Brain microvascular endothelial cell (primary cell): ENCODE results near the gene TBC1D30.
A peak's percentile ranks its signal among the peaks of the same experiment; 100 is the strongest.

ENCODE experiments used
- DNase-seq: peaks from one replicate; pipeline ENCODE4 v3.0.0-alpha.2; 2020
- H3K27ac ChIP-seq: fragments of 250-450 bp; sonication (Bioruptor Pico); 2 replicates; pipeline ENCODE4 v1.5.1; 2020; ENCODE audit warnings: mild to moderate bottlenecking, moderate library complexity
- H3K27me3 ChIP-seq: fragments of 250-450 bp; sonication (Bioruptor Pico); replicated peaks from 2 replicates; pipeline ENCODE4 v1.5.1; 2020; ENCODE audit warnings: mild to moderate bottlenecking
- H3K36me3 ChIP-seq: fragments of 250-450 bp; sonication (Bioruptor Pico); replicated peaks from 2 replicates; pipeline ENCODE4 v1.5.1; 2020; ENCODE audit warnings: mild to moderate bottlenecking
- H3K4me3 ChIP-seq: 2 replicates; pipeline ENCODE4 v1.5.1; 2011; ENCODE audit warnings: low read depth, mild to moderate bottlenecking, control low read depth, low read length, moderate library complexity
- in situ Hi-C: cut with HindIII; loops from 2 replicates; pipeline ENCODE4 v1.10.0; 2017; ENCODE audit warnings: low sequenced_read_pairs, low pct_ligation_motif_present
- TF ChIP-seq, protein P1 (sequence below): IDR thresholded peaks from 2 replicates; pipeline ENCODE4 v1.5.1; 2011; ENCODE audit warnings: low read depth, mild to moderate bottlenecking, moderate library complexity, low read length, control low read depth, inconsistent platforms; ENCODE audit errors: missing control alignments

The TBC1D30 gene

GRCh38 chr12:64792128-64792527 is 32.3 kb upstream of the TBC1D30 start:
- H3K36me3 ChIP-seq, result no peaks in the 10 kb centered on the region
- peaks cover 10% of the 10 kb centered on the region for H3K27me3 ChIP-seq
- no peak overlapping the region for H3K27ac ChIP-seq
- TF ChIP-seq, protein P1, sequence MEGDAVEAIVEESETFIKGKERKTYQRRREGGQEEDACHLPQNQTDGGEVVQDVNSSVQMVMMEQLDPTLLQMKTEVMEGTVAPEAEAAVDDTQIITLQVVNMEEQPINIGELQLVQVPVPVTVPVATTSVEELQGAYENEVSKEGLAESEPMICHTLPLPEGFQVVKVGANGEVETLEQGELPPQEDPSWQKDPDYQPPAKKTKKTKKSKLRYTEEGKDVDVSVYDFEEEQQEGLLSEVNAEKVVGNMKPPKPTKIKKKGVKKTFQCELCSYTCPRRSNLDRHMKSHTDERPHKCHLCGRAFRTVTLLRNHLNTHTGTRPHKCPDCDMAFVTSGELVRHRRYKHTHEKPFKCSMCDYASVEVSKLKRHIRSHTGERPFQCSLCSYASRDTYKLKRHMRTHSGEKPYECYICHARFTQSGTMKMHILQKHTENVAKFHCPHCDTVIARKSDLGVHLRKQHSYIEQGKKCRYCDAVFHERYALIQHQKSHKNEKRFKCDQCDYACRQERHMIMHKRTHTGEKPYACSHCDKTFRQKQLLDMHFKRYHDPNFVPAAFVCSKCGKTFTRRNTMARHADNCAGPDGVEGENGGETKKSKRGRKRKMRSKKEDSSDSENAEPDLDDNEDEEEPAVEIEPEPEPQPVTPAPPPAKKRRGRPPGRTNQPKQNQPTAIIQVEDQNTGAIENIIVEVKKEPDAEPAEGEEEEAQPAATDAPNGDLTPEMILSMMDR, result no peak
- DNase-seq, result no peak
- no peak overlapping the region for H3K4me3 ChIP-seq
- in situ Hi-C loops, result no loop called here

GRCh38 chr12:64793610-64794009 is 30.8 kb upstream of the TBC1D30 start:
- TF ChIP-seq, protein P1, result no peak
- H3K27me3 ChIP-seq, result peaks cover 10% of the 10 kb centered on the region
- in situ Hi-C loops, result no loop called here
- H3K27ac ChIP-seq, result no peak overlapping the region
- no peak for DNase-seq
- no peak overlapping the region for H3K4me3 ChIP-seq
- H3K36me3 ChIP-seq, result no peaks in the 10 kb centered on the region

DNA sequence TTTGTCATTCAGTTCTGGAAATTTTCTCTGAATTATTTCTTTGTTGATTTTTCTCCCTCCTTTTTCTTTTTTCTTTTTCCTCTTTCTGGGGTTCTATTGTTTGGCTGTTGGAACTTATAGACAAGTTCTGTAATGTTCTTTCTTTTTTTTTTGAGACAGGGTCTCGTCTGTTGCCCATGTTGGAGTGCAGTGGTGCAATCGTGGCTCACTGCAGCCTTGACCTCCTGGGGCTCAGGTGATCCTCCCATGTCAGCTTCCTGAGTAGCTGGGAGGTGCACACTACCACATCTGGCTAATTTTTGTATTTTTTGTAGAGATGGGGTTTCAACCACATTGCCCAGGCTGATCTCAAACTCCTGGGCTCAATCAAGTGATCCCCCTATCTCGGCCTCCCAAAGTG is 30.1 kb upstream of the TBC1D30 start:
- Histone ChIP-seq H3K27ac (no peak overlapping the region), H3K4me3 (no peak overlapping the region), H3K27me3 (peaks cover 10% of the 10 kb centered on the region), H3K36me3 (no peaks in the 10 kb centered on the region)
- DNase-seq, result no peak
- TF ChIP-seq, protein P1, result no peak
- in situ Hi-C loops, result no loop called here

DNA sequence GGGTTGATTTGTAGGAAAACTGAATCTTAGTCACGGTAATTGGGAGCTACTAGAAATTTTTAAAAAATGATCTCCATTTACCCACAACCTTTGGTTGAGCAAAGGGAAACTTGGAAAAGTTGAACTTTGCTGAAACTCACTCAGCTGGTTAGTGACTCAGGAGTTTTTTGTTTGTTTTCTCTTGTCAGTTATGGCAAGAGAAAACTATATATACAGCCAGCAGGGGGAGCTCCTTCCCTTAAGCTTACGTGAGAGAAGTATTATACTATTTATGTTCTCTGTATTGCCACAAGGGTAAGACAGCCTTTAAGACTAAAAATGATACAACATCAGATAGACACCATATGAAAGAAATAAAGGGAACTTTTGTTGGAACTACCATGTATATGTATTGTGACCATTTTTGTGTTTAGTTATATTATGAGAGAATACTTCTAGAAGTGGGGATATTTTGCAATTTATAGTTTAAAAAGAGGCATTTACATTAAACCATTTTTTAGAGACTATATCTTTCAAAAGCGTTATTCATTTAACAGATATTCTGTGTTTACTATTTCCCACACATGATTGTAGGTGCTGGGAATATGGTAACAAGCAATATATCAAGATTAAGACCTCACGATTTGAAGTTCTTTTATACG is 28.1 kb upstream of the TBC1D30 start:
- no peaks in the 10 kb centered on the region for H3K36me3 ChIP-seq
- TF ChIP-seq, protein P1, result peak; percentile 73
- in situ Hi-C loops, result no loop called here
- no peak overlapping the region for H3K4me3 ChIP-seq
- peaks cover 8% of the 10 kb centered on the region for H3K27me3 ChIP-seq
- no peak overlapping the region for H3K27ac ChIP-seq
- peak; percentile 90 for DNase-seq

DNA sequence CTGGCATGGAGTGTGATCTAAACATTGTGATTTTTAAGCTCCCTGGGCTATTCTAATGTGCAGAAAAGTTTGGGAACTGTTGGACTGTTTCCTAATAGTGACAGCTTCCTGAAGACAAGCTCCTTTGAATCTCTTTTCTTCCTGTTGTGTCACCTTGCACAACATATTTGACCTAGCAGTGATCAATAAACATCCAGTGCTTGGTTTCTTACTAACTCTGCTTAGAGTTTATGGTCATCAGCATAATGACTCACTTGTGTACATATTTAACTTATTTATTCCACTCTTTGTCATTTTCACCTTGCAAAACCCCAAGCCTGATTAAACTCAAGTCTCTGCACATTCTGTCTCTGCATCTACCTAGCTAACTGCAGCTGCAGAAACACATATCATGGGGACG is 27.3 kb upstream of the TBC1D30 start:
- no peak overlapping the region for H3K4me3 ChIP-seq
- no peaks in the 10 kb centered on the region for H3K36me3 ChIP-seq
- TF ChIP-seq, protein P1, result no peak
- in situ Hi-C loops, result no loop called here
- DNase-seq, result no peak
- H3K27ac ChIP-seq, result no peak overlapping the region
- H3K27me3 ChIP-seq, result peaks cover 8% of the 10 kb centered on the region

GRCh38 chr12:64798165-64798564 is 26.3 kb upstream of the TBC1D30 start:
- H3K36me3 ChIP-seq, result no peaks in the 10 kb centered on the region
- H3K27ac ChIP-seq, result no peak overlapping the region
- TF ChIP-seq, protein P1, result no peak
- DNase-seq, result no peak
- H3K27me3 ChIP-seq, result peaks cover 8% of the 10 kb centered on the region
- in situ Hi-C loops, result no loop called here
- H3K4me3 ChIP-seq, result no peak overlapping the region
